Nephron progenitor cell (in vitro differentiated cells): ENCODE results near the gene GP1BB.

ENCODE experiments used
- DNase-seq: peaks from one replicate; pipeline ENCODE4 v3.0.0; 2021
- H3K27ac Mint-ChIP-seq: 2 replicates; pipeline ENCODE4 v1.8.0; 2021; ENCODE audit warnings: mild to moderate bottlenecking, moderate library complexity, mixed read lengths
- H3K27me3 Mint-ChIP-seq: 2 replicates; pipeline ENCODE4 v1.8.0; 2021; ENCODE audit warnings: mild to moderate bottlenecking, low read depth, mixed read lengths; ENCODE audit not compliant: poor library complexity
- H3K36me3 Mint-ChIP-seq: 2 replicates; pipeline ENCODE4 v1.8.0; 2021; ENCODE audit warnings: low read depth, mixed read lengths
- H3K4me1 Mint-ChIP-seq: 2 replicates; pipeline ENCODE4 v1.8.0; 2021; ENCODE audit warnings: mixed read lengths
- H3K4me3 Mint-ChIP-seq: 2 replicates; pipeline ENCODE4 v1.8.0; 2021; ENCODE audit warnings: mild to moderate bottlenecking, moderate library complexity, mixed read lengths
- H3K9me3 Mint-ChIP-seq: 2 replicates; pipeline ENCODE4 v1.8.0; 2021; ENCODE audit warnings: mild to moderate bottlenecking, moderate library complexity, mixed read lengths
- TF ChIP-seq, protein P1 (sequence below): fragments of 200-600 bp; sonication (generic); IDR thresholded peaks from 2 replicates; pipeline ENCODE4 v1.5.0; 2021; ENCODE audit warnings: antibody characterized with exemption

GP1BB gene

DNA sequence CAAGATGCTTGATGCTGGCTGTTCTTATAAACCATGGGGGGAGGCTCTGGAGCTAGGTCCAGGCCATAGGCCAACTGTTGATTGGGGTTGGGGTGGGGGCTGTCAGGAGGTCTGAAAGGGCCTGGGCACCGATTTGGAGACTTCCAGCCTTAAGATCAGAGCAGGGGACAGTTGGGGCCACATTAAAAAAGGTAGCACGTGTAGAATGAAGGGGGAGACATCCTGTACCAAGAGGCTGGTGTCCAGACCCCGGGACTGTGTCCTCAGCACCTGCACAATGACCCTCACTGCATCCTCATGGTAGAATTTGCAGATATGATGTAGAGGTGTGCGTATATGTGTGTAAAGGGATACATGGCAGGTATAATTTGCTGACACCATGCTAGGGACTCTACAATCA is 24.8 kb downstream of the GP1BB start:
- no peak for DNase-seq
- Mint-ChIP-seq H3K27ac (no peak overlapping the region), H3K27me3 (peaks cover 51% of the 10 kb centered on the region), H3K4me3 (no peak overlapping the region), H3K36me3 (no peaks in the 10 kb centered on the region), H3K4me1 (peaks cover 37% of the 10 kb centered on the region), H3K9me3 (no peaks in the 10 kb centered on the region)
- TF ChIP-seq, protein P1, sequence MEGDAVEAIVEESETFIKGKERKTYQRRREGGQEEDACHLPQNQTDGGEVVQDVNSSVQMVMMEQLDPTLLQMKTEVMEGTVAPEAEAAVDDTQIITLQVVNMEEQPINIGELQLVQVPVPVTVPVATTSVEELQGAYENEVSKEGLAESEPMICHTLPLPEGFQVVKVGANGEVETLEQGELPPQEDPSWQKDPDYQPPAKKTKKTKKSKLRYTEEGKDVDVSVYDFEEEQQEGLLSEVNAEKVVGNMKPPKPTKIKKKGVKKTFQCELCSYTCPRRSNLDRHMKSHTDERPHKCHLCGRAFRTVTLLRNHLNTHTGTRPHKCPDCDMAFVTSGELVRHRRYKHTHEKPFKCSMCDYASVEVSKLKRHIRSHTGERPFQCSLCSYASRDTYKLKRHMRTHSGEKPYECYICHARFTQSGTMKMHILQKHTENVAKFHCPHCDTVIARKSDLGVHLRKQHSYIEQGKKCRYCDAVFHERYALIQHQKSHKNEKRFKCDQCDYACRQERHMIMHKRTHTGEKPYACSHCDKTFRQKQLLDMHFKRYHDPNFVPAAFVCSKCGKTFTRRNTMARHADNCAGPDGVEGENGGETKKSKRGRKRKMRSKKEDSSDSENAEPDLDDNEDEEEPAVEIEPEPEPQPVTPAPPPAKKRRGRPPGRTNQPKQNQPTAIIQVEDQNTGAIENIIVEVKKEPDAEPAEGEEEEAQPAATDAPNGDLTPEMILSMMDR = no peak

DNA sequence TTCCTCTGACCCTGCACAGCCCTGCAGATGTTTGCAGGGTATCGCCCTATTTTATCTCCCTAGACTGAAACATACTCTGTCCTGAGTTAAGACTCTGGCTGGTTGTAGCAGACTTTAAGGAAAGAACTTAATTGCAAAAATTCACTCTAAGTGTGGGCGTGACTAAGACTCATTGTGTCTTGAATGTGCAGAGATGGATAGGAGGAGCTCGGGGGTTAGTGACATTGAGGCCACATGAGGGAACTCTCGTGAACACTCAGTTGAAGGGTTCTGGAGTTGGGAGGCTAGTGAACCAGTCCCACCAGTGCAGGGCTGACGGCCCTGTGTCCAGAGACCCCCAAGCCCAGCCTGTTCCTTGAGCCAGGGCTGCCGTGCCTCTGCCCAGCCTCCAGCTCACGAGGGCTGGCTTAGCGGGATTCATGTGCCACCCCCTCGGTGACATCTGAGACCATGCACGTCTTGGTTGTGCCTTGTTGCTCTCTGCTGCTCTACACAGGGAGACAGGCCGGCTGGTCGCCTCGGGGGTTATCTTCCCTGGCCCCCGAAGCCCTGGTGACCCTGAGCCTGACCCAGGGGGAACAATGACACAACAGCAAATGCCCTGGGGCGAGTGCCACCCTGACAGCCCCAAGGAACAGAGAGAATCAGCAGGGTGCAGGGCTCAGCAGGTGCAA is 25.8 kb downstream of the GP1BB start:
- TF ChIP-seq, protein P1 = no peak
- no peak overlapping the region for H3K27ac Mint-ChIP-seq
- peaks cover 44% of the 10 kb centered on the region for H3K4me1 Mint-ChIP-seq
- H3K36me3 Mint-ChIP-seq = no peaks in the 10 kb centered on the region
- no peaks in the 10 kb centered on the region for H3K9me3 Mint-ChIP-seq
- peaks cover 57% of the 10 kb centered on the region for H3K27me3 Mint-ChIP-seq
- DNase-seq = no peak
- H3K4me3 Mint-ChIP-seq = no peak overlapping the region

DNA sequence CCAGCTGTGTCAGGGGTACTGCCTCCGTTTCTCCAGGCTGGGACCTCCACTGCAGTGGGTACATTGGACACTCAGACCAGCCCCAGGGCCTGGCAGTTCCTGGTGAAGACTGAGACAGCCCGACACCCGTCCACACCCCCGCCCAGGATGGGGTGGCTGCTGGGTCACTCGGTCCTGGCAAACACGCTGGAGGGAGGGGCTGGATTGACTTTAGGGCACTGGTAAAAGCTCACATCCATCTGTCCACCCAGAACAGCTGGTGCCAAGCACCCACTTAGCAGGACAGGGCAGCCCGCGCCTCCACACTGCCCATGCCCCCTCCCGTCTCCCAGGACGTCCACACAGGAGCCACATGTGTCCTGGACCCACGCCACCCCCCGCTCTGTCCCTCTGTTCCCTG is 26.5 kb downstream of the GP1BB start:
- peaks cover 49% of the 10 kb centered on the region for H3K4me1 Mint-ChIP-seq
- H3K27ac Mint-ChIP-seq = no peak overlapping the region
- H3K27me3 Mint-ChIP-seq = peaks cover 57% of the 10 kb centered on the region

DNA sequence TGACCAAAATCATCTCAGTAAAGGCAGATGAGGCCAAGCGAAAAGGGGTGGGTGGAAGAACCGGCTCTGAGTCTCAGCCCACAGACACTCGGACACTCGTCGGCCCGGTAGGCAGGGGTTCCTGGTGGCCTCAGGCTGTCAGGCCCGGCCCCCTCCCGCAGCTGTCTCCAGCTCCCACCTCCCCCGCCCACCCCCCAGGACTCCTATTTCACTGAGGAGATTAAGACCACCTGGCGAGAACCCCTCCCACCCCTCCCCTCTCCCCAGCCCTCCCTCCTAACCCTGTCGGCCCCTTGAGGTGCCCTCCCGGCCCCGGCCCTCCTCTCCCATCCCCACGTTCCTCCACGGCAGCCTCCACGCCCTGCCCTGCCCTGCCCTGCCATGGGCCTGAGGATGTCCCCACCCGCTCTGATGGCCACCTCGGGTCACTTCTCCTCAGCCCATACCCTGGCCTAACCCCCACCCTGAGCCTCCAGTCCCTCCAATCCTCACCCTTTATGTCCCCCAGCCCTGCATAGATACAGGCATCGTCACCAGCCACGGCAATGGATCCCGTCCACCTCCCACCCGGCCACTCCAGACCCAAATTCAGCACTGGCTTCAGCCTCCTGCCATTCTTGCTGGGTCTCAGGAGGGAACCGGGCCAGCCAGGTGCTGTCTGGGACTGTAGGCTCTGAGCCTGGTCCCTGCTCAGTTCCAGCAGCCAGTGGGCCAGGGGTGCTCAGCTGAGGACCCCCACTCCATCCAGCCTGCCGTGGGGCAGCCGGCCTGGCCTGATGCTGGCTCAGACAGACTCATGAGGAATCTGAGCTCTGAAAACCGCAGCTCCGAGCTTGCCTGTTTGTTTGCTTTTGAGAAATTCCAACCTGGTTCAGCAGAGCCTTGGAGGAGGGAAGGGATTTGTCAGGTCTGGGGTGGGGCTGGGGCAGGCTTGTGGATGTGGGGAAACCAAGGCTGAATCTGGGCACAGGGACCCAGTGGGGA is 27.5 kb downstream of the GP1BB start:
- DNase-seq = no peak
- TF ChIP-seq, protein P1 = no peak
- Mint-ChIP-seq H3K36me3 (no peaks in the 10 kb centered on the region), H3K27ac (no peak overlapping the region), H3K4me3 (no peak overlapping the region), H3K9me3 (no peaks in the 10 kb centered on the region), H3K4me1 (peaks cover 52% of the 10 kb centered on the region), H3K27me3 (peaks cover 64% of the 10 kb centered on the region)

More for the DNA sequence above, 26.5 kb downstream of the GP1BB start:
- Mint-ChIP-seq H3K4me3 (no peak overlapping the region), H3K36me3 (no peaks in the 10 kb centered on the region), H3K9me3 (no peaks in the 10 kb centered on the region)
- no peak for DNase-seq
- TF ChIP-seq, protein P1 = no peak

DNA sequence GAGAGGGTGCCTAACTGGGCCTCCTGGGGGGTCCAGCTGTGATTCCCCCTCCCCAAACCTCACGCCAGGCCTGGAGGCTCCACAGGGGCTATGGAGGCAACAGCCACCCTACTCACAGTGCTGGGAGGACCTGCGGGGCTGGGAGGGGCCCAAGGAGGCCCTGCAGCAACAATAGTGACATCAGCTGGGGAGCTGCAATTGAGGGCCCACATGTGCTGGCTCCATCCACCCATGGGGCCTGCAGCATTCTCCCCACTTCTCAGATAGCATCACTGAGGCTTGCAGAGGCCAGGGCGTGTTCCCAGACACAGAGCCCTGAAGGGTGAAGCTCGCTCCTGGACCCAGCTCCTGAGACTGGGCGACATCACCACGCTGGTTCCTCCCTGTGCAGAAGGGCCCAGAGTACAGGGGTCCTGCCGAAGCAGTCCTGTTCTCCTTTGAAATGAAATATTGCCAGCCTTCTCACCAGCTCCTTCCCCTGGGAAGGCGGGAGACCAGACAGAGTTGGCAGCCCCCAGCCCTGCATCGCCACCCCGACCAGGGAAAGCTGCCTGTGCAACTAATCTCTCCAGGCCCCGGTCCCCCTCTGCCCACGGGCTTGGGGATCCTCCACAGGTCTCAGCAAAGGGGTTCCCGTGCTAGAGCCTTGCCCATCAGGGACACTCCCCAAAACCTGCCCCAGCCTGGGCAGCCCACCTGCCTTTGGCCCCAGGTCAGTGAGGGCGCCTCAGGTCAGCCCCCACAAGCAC is 28.3 kb downstream of the GP1BB start:
- Mint-ChIP-seq H3K9me3 (no peaks in the 10 kb centered on the region), H3K27me3 (peaks cover 73% of the 10 kb centered on the region), H3K4me1 (peaks cover 51% of the 10 kb centered on the region), H3K27ac (no peak overlapping the region), H3K4me3 (no peak overlapping the region), H3K36me3 (no peaks in the 10 kb centered on the region)
- TF ChIP-seq, protein P1 = no peak
- DNase-seq = no peak
